H1 (cell line): Measurements from ENCODE around the gene SMIM10.

Experiments used
- FOSL1 ChIP-seq: IDR thresholded peaks from 2 replicates; pipeline ENCODE4 v1.6.1; 2011; ENCODE audit warnings: mild to moderate bottlenecking, low read depth, low read length, moderate library complexity; ENCODE audit not compliant: insufficient read depth
- GTF2F1 ChIP-seq: IDR thresholded peaks from 2 replicates; pipeline ENCODE4 v1.6.1; 2012; ENCODE audit warnings: low read depth, low read length, improper control_type of control experiment, borderline replicate concordance
- POLR2AphosphoS5 ChIP-seq: IDR thresholded peaks from 2 replicates; pipeline ENCODE4 v1.6.1; 2011; ENCODE audit warnings: low read depth, low read length
- RAD21 ChIP-seq, 2 experiments: IDR thresholded peaks in 1 of 2; conservative IDR thresholded peaks in 1 of 2; 2 replicates each; pipeline ENCODE4 v1.6.1; 2011; ENCODE audit warnings: low read depth in 2 of 2, low read length in 2 of 2, improper control_type of control experiment in 1 of 2, inconsistent platforms in 1 of 2, mild to moderate bottlenecking in 1 of 2, moderate library complexity in 1 of 2
- RNF2 ChIP-seq: fragments of 200-900, 300-1000 bp; sonication (generic); IDR thresholded peaks from 2 replicates; pipeline ENCODE4 v1.7.1; 2016; ENCODE audit warnings: borderline replicate concordance, low read depth, mild to moderate bottlenecking, antibody characterized with exemption, low read length; ENCODE audit not compliant: poor library complexity, severe bottlenecking; ENCODE audit errors: missing control alignments
- RXRA ChIP-seq: IDR thresholded peaks from 2 replicates; pipeline ENCODE4 v1.6.1; 2011; ENCODE audit warnings: low read depth, mild to moderate bottlenecking, low read length, moderate library complexity; ENCODE audit not compliant: insufficient read depth
- SP1 ChIP-seq: IDR thresholded peaks from 2 replicates; pipeline ENCODE4 v1.6.1; 2011; ENCODE audit warnings: low read depth, low read length
- TAF1 ChIP-seq: IDR thresholded peaks from 2 replicates; pipeline ENCODE4 v1.6.1; 2011; ENCODE audit warnings: mild to moderate bottlenecking, low read depth, low read length
- TF ChIP-seq, protein P1 (sequence below), 3 experiments: IDR thresholded peaks; 1 replicate in 2 of 3; 2 replicates in 1 of 3; pipeline versions ENCODE4 v1.5.1 to v1.6.1; 2011; ENCODE audit warnings: low read length in 3 of 3, mild to moderate bottlenecking in 3 of 3, inconsistent platforms in 2 of 3, low read depth in 1 of 3, moderate library complexity in 1 of 3; ENCODE audit not compliant: insufficient read depth in 1 of 3; ENCODE audit errors: control extremely low read depth in 1 of 3
- TF ChIP-seq, protein P2 (sequence below): IDR thresholded peaks from 2 replicates; pipeline ENCODE4 v1.6.1; 2012; ENCODE audit warnings: inconsistent platforms
- TF ChIP-seq, protein P3 (sequence below): IDR thresholded peaks from 2 replicates; pipeline ENCODE4 v1.6.1; 2011; ENCODE audit warnings: low read depth, mild to moderate bottlenecking, low read length; ENCODE audit not compliant: insufficient read depth

DNA sequence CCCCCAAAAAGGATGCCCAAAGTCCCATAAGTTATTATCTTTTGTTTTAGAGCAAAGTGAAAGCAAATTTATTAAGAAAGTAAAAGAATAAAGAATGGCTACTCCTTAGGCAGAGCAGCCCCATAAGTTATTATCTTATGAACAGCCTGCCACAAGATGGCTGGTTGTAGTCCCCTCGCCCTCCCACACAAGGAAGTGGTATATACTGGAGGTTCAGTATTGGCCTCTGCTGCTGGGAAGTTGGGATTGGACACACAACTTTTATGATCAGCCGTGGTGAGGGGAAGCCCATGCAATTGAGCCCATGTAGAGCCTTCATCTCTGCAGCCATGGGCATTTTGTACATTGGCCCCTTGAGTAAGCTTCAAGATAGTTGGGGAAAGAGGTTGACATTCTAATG lies 8.0 kb upstream of the SMIM10 start:
- TF ChIP-seq FOSL1 (no peak), RNF2 (no peak), SP1 (no peak), TAF1 (no peak), RAD21 (IDR thresholded peaks at IDR 0.05 in 1 of 2, conservative IDR thresholded peaks at IDR 0.05 in 1 of 2; ENCODE audit: low read depth in 2 of 2, low read length in 2 of 2) (no peak), POLR2AphosphoS5 (no peak), GTF2F1 (no peak), RXRA (no peak)
- TF ChIP-seq, protein P1, sequence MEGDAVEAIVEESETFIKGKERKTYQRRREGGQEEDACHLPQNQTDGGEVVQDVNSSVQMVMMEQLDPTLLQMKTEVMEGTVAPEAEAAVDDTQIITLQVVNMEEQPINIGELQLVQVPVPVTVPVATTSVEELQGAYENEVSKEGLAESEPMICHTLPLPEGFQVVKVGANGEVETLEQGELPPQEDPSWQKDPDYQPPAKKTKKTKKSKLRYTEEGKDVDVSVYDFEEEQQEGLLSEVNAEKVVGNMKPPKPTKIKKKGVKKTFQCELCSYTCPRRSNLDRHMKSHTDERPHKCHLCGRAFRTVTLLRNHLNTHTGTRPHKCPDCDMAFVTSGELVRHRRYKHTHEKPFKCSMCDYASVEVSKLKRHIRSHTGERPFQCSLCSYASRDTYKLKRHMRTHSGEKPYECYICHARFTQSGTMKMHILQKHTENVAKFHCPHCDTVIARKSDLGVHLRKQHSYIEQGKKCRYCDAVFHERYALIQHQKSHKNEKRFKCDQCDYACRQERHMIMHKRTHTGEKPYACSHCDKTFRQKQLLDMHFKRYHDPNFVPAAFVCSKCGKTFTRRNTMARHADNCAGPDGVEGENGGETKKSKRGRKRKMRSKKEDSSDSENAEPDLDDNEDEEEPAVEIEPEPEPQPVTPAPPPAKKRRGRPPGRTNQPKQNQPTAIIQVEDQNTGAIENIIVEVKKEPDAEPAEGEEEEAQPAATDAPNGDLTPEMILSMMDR (IDR thresholded peaks at IDR 0.05; ENCODE audit: control extremely low read depth in 1 of 3, insufficient read depth in 1 of 3, low read depth in 1 of 3, low read length in 3 of 3): no peak
- TF ChIP-seq, protein P2, sequence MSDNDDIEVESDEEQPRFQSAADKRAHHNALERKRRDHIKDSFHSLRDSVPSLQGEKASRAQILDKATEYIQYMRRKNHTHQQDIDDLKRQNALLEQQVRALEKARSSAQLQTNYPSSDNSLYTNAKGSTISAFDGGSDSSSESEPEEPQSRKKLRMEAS: no peak
- TF ChIP-seq, protein P3, sequence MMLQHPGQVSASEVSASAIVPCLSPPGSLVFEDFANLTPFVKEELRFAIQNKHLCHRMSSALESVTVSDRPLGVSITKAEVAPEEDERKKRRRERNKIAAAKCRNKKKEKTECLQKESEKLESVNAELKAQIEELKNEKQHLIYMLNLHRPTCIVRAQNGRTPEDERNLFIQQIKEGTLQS: no peak
